HEK293 (cell line): Measurements from ENCODE around the gene OR2T10.

Experiments
- ZBTB17 ChIP-seq: fragments of 450-650 bp; formaldehyde crosslinking; IDR thresholded peaks from 2 replicates; pipeline ENCODE4 v1.5.1; 2016; ENCODE audit warnings: missing biosample characterization, missing genetic modification characterization
- ZNF10 ChIP-seq: fragments of 450-650 bp; formaldehyde crosslinking; IDR thresholded peaks from 2 replicates; pipeline ENCODE4 v1.5.1; 2017; ENCODE audit warnings: missing biosample characterization, missing genetic modification characterization
- ZNF175 ChIP-seq: fragments of 450-650 bp; formaldehyde crosslinking; IDR thresholded peaks from 2 replicates; pipeline ENCODE4 v1.5.1; 2016; ENCODE audit warnings: missing biosample characterization, missing genetic modification characterization
- ZNF184 ChIP-seq: fragments of 450-650 bp; IDR thresholded peaks from 2 replicates; pipeline ENCODE4 v1.5.1; 2018; ENCODE audit warnings: missing biosample characterization, mild to moderate bottlenecking, missing genetic modification characterization
- ZNF274 ChIP-seq, 2 experiments: fragments of 200-500 bp in 1 of 2; fragments of 450-650 bp in 1 of 2; sonication (Bioruptor generic) in 1 of 2; formaldehyde crosslinking in 1 of 2; IDR thresholded peaks; 2 replicates each; pipeline versions ENCODE4 v1.5.1 to v1.6.1; 2014 to 2016; ENCODE audit warnings: borderline replicate concordance in 1 of 2, inconsistent platforms in 1 of 2, low read length in 1 of 2, missing biosample characterization in 1 of 2, missing genetic modification characterization in 1 of 2
- TF ChIP-seq, protein P1 (sequence below): fragments of 450-650 bp; formaldehyde crosslinking; IDR thresholded peaks from 2 replicates; pipeline ENCODE4 v1.5.1; 2016; ENCODE audit warnings: missing biosample characterization, missing genetic modification characterization
- TF ChIP-seq, protein P2 (sequence below): fragments of 450-650 bp; formaldehyde crosslinking; conservative IDR thresholded peaks from 2 replicates; pipeline ENCODE4 v1.5.1; 2016; ENCODE audit warnings: low read depth, missing biosample characterization, missing genetic modification characterization
- TF ChIP-seq, protein P3 (sequence below): fragments of 450-650 bp; formaldehyde crosslinking; IDR thresholded peaks from 2 replicates; pipeline ENCODE4 v1.5.1; 2016; ENCODE audit warnings: missing biosample characterization, missing genetic modification characterization

DNA sequence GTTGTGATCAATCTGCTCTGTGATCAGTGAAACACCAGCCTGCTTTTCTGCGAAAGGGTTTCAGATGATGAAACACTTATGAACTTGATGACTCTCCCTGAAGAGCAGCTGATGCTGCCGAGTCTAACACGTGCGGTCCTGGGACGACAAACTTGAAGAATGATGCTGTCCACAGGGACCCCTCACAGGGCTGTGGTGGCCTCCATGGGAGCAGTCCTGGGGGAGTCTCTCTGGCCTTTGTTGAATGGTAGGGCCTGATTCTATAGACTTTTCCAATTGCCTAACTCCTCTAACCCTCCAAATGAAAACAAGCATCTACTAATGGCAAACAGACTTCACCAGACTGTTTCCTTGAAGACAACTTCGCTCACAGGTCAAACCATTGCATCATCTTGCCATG lies at the start of gene OR2T10:
- no peak for TF ChIP-seq ZNF274 (IDR thresholded peaks at IDR 0.05; ENCODE audit: low read length)
- TF ChIP-seq ZNF274 (tag by site-specific recombination; IDR thresholded peaks at IDR 0.05; ENCODE audit: borderline replicate concordance): no peak
- TF ChIP-seq, protein P1, sequence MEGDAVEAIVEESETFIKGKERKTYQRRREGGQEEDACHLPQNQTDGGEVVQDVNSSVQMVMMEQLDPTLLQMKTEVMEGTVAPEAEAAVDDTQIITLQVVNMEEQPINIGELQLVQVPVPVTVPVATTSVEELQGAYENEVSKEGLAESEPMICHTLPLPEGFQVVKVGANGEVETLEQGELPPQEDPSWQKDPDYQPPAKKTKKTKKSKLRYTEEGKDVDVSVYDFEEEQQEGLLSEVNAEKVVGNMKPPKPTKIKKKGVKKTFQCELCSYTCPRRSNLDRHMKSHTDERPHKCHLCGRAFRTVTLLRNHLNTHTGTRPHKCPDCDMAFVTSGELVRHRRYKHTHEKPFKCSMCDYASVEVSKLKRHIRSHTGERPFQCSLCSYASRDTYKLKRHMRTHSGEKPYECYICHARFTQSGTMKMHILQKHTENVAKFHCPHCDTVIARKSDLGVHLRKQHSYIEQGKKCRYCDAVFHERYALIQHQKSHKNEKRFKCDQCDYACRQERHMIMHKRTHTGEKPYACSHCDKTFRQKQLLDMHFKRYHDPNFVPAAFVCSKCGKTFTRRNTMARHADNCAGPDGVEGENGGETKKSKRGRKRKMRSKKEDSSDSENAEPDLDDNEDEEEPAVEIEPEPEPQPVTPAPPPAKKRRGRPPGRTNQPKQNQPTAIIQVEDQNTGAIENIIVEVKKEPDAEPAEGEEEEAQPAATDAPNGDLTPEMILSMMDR (tag by site-specific recombination): no peak
- TF ChIP-seq ZNF184 (tag by site-specific recombination): no peak
- no peak for TF ChIP-seq ZBTB17 (tag by site-specific recombination)
- TF ChIP-seq ZNF175: no peak
- TF ChIP-seq, protein P2, sequence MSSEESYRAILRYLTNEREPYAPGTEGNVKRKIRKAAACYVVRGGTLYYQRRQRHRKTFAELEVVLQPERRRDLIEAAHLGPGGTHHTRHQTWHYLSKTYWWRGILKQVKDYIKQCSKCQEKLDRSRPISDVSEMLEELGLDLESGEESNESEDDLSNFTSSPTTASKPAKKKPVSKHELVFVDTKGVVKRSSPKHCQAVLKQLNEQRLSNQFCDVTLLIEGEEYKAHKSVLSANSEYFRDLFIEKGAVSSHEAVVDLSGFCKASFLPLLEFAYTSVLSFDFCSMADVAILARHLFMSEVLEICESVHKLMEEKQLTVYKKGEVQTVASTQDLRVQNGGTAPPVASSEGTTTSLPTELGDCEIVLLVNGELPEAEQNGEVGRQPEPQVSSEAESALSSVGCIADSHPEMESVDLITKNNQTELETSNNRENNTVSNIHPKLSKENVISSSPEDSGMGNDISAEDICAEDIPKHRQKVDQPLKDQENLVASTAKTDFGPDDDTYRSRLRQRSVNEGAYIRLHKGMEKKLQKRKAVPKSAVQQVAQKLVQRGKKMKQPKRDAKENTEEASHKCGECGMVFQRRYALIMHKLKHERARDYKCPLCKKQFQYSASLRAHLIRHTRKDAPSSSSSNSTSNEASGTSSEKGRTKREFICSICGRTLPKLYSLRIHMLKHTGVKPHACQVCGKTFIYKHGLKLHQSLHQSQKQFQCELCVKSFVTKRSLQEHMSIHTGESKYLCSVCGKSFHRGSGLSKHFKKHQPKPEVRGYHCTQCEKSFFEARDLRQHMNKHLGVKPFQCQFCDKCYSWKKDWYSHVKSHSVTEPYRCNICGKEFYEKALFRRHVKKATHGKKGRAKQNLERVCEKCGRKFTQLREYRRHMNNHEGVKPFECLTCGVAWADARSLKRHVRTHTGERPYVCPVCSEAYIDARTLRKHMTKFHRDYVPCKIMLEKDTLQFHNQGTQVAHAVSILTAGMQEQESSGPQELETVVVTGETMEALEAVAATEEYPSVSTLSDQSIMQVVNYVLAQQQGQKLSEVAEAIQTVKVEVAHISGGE: no peak
- no peak for TF ChIP-seq ZNF10
- TF ChIP-seq, protein P3, sequence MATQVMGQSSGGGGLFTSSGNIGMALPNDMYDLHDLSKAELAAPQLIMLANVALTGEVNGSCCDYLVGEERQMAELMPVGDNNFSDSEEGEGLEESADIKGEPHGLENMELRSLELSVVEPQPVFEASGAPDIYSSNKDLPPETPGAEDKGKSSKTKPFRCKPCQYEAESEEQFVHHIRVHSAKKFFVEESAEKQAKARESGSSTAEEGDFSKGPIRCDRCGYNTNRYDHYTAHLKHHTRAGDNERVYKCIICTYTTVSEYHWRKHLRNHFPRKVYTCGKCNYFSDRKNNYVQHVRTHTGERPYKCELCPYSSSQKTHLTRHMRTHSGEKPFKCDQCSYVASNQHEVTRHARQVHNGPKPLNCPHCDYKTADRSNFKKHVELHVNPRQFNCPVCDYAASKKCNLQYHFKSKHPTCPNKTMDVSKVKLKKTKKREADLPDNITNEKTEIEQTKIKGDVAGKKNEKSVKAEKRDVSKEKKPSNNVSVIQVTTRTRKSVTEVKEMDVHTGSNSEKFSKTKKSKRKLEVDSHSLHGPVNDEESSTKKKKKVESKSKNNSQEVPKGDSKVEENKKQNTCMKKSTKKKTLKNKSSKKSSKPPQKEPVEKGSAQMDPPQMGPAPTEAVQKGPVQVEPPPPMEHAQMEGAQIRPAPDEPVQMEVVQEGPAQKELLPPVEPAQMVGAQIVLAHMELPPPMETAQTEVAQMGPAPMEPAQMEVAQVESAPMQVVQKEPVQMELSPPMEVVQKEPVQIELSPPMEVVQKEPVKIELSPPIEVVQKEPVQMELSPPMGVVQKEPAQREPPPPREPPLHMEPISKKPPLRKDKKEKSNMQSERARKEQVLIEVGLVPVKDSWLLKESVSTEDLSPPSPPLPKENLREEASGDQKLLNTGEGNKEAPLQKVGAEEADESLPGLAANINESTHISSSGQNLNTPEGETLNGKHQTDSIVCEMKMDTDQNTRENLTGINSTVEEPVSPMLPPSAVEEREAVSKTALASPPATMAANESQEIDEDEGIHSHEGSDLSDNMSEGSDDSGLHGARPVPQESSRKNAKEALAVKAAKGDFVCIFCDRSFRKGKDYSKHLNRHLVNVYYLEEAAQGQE (tag by site-specific recombination): no peak
